ENCODE results near the gene CHMP3.

- TF ChIP-seq, protein P1, sequence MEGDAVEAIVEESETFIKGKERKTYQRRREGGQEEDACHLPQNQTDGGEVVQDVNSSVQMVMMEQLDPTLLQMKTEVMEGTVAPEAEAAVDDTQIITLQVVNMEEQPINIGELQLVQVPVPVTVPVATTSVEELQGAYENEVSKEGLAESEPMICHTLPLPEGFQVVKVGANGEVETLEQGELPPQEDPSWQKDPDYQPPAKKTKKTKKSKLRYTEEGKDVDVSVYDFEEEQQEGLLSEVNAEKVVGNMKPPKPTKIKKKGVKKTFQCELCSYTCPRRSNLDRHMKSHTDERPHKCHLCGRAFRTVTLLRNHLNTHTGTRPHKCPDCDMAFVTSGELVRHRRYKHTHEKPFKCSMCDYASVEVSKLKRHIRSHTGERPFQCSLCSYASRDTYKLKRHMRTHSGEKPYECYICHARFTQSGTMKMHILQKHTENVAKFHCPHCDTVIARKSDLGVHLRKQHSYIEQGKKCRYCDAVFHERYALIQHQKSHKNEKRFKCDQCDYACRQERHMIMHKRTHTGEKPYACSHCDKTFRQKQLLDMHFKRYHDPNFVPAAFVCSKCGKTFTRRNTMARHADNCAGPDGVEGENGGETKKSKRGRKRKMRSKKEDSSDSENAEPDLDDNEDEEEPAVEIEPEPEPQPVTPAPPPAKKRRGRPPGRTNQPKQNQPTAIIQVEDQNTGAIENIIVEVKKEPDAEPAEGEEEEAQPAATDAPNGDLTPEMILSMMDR (IDR thresholded peaks at IDR 0.05) = no peak
- TF ChIP-seq EZH2 (IDR thresholded peaks at IDR 0.05) = no peak
These were observed 19.9 kb downstream of the CHMP3 start for GRCh38 chr2:86543335-86543734.

Measured in neural progenitor cell (in vitro differentiated cells).